Measurements from ENCODE around the gene DPYD.

The DPYD gene

GRCh38 chr1:97833881-97834280 lies 87.0 kb downstream of the DPYD start:
- CTCF ChIA-PET, result interaction anchor here (0.6 to 1.0 kb wide), 2 partner anchors 14 to 1562 kb away, joined by 3 to 5 read pairs; no protein-coding TSS in a partner anchor
- POLR2A ChIA-PET (ENCODE audit: low non-redundant PET), result no interaction called here
- no peak for TF ChIP-seq CTCF (conservative IDR thresholded peaks at IDR 0.05; ENCODE audit: low read depth)
- no peak overlapping the region for H3K27ac ChIP-seq
- no peak for DNase-seq (ENCODE audit: low spot score)

GRCh38 chr1:97832481-97832880 lies 88.4 kb downstream of the DPYD start:
- CTCF ChIA-PET, result interaction anchor here (0.8 kb wide), 1 partner anchor 636 kb away, joined by 4 read pairs; no protein-coding TSS in a partner anchor
- no peak for TF ChIP-seq CTCF (conservative IDR thresholded peaks at IDR 0.05; ENCODE audit: low read depth)
- POLR2A ChIA-PET (ENCODE audit: low non-redundant PET), result no interaction called here
- H3K27ac ChIP-seq, result no peak overlapping the region
- no peak for DNase-seq (ENCODE audit: low spot score)

- DNase-seq (ENCODE audit: low spot score), result no peak
- H3K27ac ChIP-seq, result no peak overlapping the region
- POLR2A ChIA-PET (ENCODE audit: low non-redundant PET), result no interaction called here
- no peak for TF ChIP-seq CTCF (conservative IDR thresholded peaks at IDR 0.05; ENCODE audit: low read depth)
- CTCF ChIA-PET, result no interaction called here
Measured at GRCh38 chr1:97827887-97828286, 92.9 kb downstream of the DPYD start.

GRCh38 chr1:97826820-97827219 lies 94.0 kb downstream of the DPYD start:
- ChIA-PET POLR2A (ENCODE audit: low non-redundant PET) (no interaction called here), CTCF (interaction anchor here (0.6 kb wide), 1 partner anchor 169 kb away, joined by 4 read pairs; no protein-coding TSS in a partner anchor)
- H3K27ac ChIP-seq, result no peak overlapping the region
- DNase-seq (ENCODE audit: low spot score), result no peak
- TF ChIP-seq CTCF (conservative IDR thresholded peaks at IDR 0.05; ENCODE audit: low read depth), result no peak

GRCh38 chr1:97824624-97825023 lies 96.2 kb downstream of the DPYD start:
- H3K27ac ChIP-seq, result no peak overlapping the region
- DNase-seq (ENCODE audit: low spot score), result no peak
- CTCF ChIA-PET, result no interaction called here
- POLR2A ChIA-PET (ENCODE audit: low non-redundant PET), result no interaction called here
- TF ChIP-seq CTCF (conservative IDR thresholded peaks at IDR 0.05; ENCODE audit: low read depth), result no peak

- ChIA-PET POLR2A (ENCODE audit: low non-redundant PET) (no interaction called here), CTCF (interaction anchor here (0.5 to 0.7 kb wide), 2 partner anchors 10 to 726 kb away, joined by 3 to 4 read pairs; no protein-coding TSS in a partner anchor)
- DNase-seq (ENCODE audit: low spot score), result no peak
- no peak overlapping the region for H3K27ac ChIP-seq
- no peak for TF ChIP-seq CTCF (conservative IDR thresholded peaks at IDR 0.05; ENCODE audit: low read depth)
Measured at GRCh38 chr1:97824200-97824599, 96.6 kb downstream of the DPYD start.
